GM23338 (cell line): Measurements from ENCODE around the gene CEP85.

ENCODE experiments used
- JUNB ChIP-seq: IDR thresholded peaks from one replicate; pipeline ENCODE4 v1.6.1; 2016; ENCODE audit warnings: antibody characterized with exemption; ENCODE audit not compliant: unreplicated experiment
- POLR2AphosphoS5 ChIP-seq: IDR thresholded peaks from 2 replicates; pipeline ENCODE4 v1.6.1; 2016; ENCODE audit warnings: antibody characterized with exemption, low read depth
- TF ChIP-seq, protein P1 (sequence below): IDR thresholded peaks from one replicate; pipeline ENCODE4 v1.6.1; 2018; ENCODE audit warnings: antibody characterized with exemption; ENCODE audit not compliant: unreplicated experiment

DNA sequence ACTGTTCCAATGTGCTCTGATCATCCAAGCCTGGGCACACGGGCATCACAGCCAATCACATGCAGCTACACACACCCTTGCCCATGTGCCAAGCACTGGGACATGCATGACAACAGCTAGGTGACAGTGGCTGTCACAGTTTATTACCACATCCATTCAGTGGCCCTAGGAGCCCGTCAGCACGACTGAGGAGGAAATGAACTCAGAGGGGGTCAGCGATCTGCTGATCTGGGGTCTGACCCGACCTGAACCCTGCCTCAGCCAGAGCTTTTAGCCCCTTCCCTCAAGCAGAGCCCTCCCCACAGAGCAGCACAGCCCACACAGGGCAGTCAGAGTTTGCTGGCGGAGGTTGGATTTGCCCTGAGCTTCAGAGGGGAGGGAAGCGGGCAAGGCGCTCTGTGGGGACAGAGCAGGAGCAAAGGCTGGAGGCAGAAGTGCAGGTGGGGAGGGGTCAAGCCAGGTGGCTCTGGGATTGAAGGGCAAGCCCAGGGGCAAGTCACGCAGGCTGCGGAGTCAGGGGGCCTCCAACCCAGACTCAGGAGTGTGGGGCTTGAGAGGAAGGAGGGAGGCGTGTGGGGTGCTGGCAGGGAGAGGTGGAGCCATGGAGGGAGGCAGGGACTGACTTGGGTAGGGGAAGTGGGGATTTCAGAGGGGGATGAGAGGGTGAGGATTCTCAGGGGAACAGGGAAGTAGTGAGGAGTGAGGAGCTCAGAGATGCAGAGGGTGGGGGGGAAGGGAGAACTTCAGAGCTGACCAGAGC is 56.3 kb downstream of the CEP85 start:
- TF ChIP-seq, protein P1, sequence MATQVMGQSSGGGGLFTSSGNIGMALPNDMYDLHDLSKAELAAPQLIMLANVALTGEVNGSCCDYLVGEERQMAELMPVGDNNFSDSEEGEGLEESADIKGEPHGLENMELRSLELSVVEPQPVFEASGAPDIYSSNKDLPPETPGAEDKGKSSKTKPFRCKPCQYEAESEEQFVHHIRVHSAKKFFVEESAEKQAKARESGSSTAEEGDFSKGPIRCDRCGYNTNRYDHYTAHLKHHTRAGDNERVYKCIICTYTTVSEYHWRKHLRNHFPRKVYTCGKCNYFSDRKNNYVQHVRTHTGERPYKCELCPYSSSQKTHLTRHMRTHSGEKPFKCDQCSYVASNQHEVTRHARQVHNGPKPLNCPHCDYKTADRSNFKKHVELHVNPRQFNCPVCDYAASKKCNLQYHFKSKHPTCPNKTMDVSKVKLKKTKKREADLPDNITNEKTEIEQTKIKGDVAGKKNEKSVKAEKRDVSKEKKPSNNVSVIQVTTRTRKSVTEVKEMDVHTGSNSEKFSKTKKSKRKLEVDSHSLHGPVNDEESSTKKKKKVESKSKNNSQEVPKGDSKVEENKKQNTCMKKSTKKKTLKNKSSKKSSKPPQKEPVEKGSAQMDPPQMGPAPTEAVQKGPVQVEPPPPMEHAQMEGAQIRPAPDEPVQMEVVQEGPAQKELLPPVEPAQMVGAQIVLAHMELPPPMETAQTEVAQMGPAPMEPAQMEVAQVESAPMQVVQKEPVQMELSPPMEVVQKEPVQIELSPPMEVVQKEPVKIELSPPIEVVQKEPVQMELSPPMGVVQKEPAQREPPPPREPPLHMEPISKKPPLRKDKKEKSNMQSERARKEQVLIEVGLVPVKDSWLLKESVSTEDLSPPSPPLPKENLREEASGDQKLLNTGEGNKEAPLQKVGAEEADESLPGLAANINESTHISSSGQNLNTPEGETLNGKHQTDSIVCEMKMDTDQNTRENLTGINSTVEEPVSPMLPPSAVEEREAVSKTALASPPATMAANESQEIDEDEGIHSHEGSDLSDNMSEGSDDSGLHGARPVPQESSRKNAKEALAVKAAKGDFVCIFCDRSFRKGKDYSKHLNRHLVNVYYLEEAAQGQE, result no peak
- TF ChIP-seq POLR2AphosphoS5 (no peak), JUNB (no peak)
